HFF-Myc (cell line): ENCODE data around the gene DGKI.

Experiments used
- DNase-seq: peaks from one replicate; pipeline ENCODE4 v3.0.0-alpha.2; 2011; ENCODE audit warnings: low read depth; ENCODE audit errors: extremely low read depth
- H3K4me3 ChIP-seq: replicated peaks from 2 replicates; pipeline ENCODE4 v1.5.1; 2011; ENCODE audit warnings: low read depth, mild to moderate bottlenecking, control low read depth, low read length
- CTCF ChIP-seq: IDR thresholded peaks from 2 replicates; pipeline ENCODE4 v1.5.1; 2012; ENCODE audit warnings: mild to moderate bottlenecking, low read depth, low read length, control low read depth; ENCODE audit errors: missing control alignments

The DGKI gene

GRCh38 chr7:137408126-137408525 lies 438.6 kb downstream of the DGKI start:
- DNase-seq = no peak
- H3K4me3 ChIP-seq = no peak overlapping the region
- TF ChIP-seq CTCF = no peak

- DNase-seq = no peak
- H3K4me3 ChIP-seq = no peak overlapping the region
- TF ChIP-seq CTCF = no peak
Measured at GRCh38 chr7:137407078-137407477, 439.7 kb downstream of the DGKI start.

GRCh38 chr7:137404660-137405317 lies 442.0 kb downstream of the DGKI start:
- no peak for TF ChIP-seq CTCF
- no peak for DNase-seq
- H3K4me3 ChIP-seq = no peak overlapping the region

GRCh38 chr7:137403353-137403695 lies 443.4 kb downstream of the DGKI start:
- no peak for TF ChIP-seq CTCF
- DNase-seq = no peak
- no peak overlapping the region for H3K4me3 ChIP-seq

- no peak overlapping the region for H3K4me3 ChIP-seq
- DNase-seq = no peak
- no peak for TF ChIP-seq CTCF
Measured at GRCh38 chr7:137402536-137403352, 444.0 kb downstream of the DGKI start.

GRCh38 chr7:137399827-137400823 lies 446.6 kb downstream of the DGKI start:
- no peak for DNase-seq
- no peak for TF ChIP-seq CTCF
- H3K4me3 ChIP-seq = no peak overlapping the region
